ENCODE measurements around the gene LAMTOR2. TPM values are rescaled to one million over a fixed set of nuclear protein-coding genes. Genes with fewer than 3 reads are reported as not detected.
A peak's percentile ranks its signal among the peaks of the same experiment; 100 is the strongest.

The LAMTOR2 gene
- total and polyA plus RNA-seq, 9 of the 15 experiments (the other 6 are each of a cell fraction or from before 2014, with no cell fraction given), result 39.0 to 161 (median 74.6) TPM

DNA sequence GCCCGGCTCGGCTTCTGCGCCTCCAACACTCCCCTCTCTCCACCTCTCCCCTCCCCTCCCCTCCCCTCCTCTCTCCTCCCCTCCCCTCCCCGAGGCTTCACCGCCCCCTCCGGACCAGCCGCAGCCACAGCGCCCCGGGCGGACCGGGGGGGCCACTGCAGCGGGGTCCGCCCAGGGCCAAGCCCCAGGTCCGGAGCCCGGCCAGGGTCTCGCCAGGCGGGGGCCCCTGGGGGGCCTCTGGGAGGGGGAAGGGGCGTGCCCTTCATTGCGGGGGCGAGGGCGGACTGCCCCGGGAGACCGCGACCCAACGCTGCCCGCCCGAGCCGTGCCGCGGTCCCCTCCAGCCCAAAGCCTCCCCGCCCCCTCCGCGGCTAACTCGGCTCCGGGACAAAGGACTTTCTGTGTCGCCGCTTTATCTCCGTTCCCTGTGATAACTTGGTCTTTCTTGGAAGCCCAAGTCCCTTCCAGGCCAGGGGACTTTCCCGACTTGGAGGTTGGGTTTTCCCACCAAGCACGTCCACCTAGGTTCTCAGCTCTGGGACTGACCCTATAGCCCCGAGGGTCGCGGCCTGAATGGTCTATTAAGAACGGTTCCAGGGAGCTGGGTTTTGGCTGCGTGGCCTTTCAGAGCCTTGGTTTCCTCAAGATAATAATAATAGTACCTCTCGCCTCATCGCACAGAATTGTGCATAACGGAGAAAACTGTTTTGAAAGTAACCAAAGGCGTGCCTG is 648 bp upstream of the LAMTOR2 start, which contains the start of gene UBQLN4 (continued):
- TF ChIP-seq, protein P1, sequence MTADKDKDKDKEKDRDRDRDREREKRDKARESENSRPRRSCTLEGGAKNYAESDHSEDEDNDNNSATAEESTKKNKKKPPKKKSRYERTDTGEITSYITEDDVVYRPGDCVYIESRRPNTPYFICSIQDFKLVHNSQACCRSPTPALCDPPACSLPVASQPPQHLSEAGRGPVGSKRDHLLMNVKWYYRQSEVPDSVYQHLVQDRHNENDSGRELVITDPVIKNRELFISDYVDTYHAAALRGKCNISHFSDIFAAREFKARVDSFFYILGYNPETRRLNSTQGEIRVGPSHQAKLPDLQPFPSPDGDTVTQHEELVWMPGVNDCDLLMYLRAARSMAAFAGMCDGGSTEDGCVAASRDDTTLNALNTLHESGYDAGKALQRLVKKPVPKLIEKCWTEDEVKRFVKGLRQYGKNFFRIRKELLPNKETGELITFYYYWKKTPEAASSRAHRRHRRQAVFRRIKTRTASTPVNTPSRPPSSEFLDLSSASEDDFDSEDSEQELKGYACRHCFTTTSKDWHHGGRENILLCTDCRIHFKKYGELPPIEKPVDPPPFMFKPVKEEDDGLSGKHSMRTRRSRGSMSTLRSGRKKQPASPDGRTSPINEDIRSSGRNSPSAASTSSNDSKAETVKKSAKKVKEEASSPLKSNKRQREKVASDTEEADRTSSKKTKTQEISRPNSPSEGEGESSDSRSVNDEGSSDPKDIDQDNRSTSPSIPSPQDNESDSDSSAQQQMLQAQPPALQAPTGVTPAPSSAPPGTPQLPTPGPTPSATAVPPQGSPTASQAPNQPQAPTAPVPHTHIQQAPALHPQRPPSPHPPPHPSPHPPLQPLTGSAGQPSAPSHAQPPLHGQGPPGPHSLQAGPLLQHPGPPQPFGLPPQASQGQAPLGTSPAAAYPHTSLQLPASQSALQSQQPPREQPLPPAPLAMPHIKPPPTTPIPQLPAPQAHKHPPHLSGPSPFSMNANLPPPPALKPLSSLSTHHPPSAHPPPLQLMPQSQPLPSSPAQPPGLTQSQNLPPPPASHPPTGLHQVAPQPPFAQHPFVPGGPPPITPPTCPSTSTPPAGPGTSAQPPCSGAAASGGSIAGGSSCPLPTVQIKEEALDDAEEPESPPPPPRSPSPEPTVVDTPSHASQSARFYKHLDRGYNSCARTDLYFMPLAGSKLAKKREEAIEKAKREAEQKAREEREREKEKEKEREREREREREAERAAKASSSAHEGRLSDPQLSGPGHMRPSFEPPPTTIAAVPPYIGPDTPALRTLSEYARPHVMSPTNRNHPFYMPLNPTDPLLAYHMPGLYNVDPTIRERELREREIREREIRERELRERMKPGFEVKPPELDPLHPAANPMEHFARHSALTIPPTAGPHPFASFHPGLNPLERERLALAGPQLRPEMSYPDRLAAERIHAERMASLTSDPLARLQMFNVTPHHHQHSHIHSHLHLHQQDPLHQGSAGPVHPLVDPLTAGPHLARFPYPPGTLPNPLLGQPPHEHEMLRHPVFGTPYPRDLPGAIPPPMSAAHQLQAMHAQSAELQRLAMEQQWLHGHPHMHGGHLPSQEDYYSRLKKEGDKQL (CRISPR knock-in tag; IDR thresholded peaks at IDR 0.05; ENCODE audit: borderline replicate concordance), result no peak
- no peak for TF ChIP-seq ZNF780A (CRISPR knock-in tag; IDR thresholded peaks at IDR 0.05)
- TF ChIP-seq, protein P2, sequence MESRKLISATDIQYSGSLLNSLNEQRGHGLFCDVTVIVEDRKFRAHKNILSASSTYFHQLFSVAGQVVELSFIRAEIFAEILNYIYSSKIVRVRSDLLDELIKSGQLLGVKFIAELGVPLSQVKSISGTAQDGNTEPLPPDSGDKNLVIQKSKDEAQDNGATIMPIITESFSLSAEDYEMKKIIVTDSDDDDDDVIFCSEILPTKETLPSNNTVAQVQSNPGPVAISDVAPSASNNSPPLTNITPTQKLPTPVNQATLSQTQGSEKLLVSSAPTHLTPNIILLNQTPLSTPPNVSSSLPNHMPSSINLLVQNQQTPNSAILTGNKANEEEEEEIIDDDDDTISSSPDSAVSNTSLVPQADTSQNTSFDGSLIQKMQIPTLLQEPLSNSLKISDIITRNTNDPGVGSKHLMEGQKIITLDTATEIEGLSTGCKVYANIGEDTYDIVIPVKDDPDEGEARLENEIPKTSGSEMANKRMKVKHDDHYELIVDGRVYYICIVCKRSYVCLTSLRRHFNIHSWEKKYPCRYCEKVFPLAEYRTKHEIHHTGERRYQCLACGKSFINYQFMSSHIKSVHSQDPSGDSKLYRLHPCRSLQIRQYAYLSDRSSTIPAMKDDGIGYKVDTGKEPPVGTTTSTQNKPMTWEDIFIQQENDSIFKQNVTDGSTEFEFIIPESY (CRISPR knock-in tag; IDR thresholded peaks at IDR 0.05), result no peak
- TF ChIP-seq GABPB2 (CRISPR knock-in tag; conservative IDR thresholded peaks at IDR 0.05), result no peak
- 0 out of 4 replicates have a peak, but pooled peaks of 1 of the 2 experiments have one; percentile 1 for TF ChIP-seq RAD21 (CRISPR knock-in tag; conservative IDR thresholded peaks at IDR 0.05 in 1 of 2, IDR thresholded peaks at IDR 0.05 in 1 of 2)
- TF ChIP-seq ZFX (CRISPR knock-in tag; IDR thresholded peaks at IDR 0.05), result no peak
- TF ChIP-seq SOX6 (IDR thresholded peaks at IDR 0.05), result no peak
- TF ChIP-seq ZNF133 (CRISPR knock-in tag; IDR thresholded peaks at IDR 0.05), result no peak
- peak; percentile 35; the same call in 1 of the 2 replicates for TF ChIP-seq ETV5 (CRISPR knock-in tag; IDR thresholded peaks at IDR 0.05; ENCODE audit: low read depth)
- no peak for TF ChIP-seq KLF13 (tag; IDR thresholded peaks at IDR 0.05; ENCODE audit: borderline replicate concordance, low read depth)
- no peak for TF ChIP-seq ZNF77 (CRISPR knock-in tag; IDR thresholded peaks at IDR 0.05)
- 0 out of 2 replicates have a peak, but pooled peaks have one; percentile 75 for TF ChIP-seq NR2F6 (CRISPR knock-in tag; IDR thresholded peaks at IDR 0.05)
- no peak for TF ChIP-seq SIRT6 (IDR thresholded peaks at IDR 0.05; ENCODE audit: low read depth, low read length)
- no peak for TF ChIP-seq ZNF263 (CRISPR knock-in tag; IDR thresholded peaks at IDR 0.05; ENCODE audit: borderline replicate concordance)
- no peak for TF ChIP-seq SP1 (CRISPR knock-in tag; IDR thresholded peaks at IDR 0.05)
- peak; percentile 59 for TF ChIP-seq TAF1 (IDR thresholded peaks at IDR 0.05; ENCODE audit: control insufficient read depth, extremely low read depth, insufficient read depth, low read length, severe bottlenecking)
- TF ChIP-seq STAT5A (IDR thresholded peaks at IDR 0.05; ENCODE audit: borderline replicate concordance, low read length), result no peak
- no peak for TF ChIP-seq XRCC4 (IDR thresholded peaks at IDR 0.05; ENCODE audit: extremely low read depth, insufficient read depth, insufficient read length)
- TF ChIP-seq ZNF253 (CRISPR knock-in tag; conservative IDR thresholded peaks at IDR 0.05), result no peak
